Thyroid gland (tissue), 4 donors: Measurements from ENCODE around the gene PAFAH1B1. TPM values are rescaled to one million over a fixed set of nuclear protein-coding genes. Genes with fewer than 3 reads are reported as not detected.

Source experiments
- DNase-seq, 2 donors: peaks; one replicate each; pipeline ENCODE4 v3.0.0-alpha.2; 2019
- H3K27ac ChIP-seq, 3 donors: fragments of 200-600 bp; sonication (generic); 1 replicate in 2 of 3; 2 replicates in 1 of 3; pipeline ENCODE4 v1.5.1; 2016 to 2019; ENCODE audit warnings: mild to moderate bottlenecking in 1 of 3, moderate library complexity in 1 of 3
- H3K27me3 ChIP-seq: fragments of 200-600 bp; sonication (generic); one replicate; pipeline ENCODE4 v1.5.1; 2019
- H3K36me3 ChIP-seq, 2 donors: fragments of 200-600 bp; sonication (generic); one replicate each; pipeline ENCODE4 v1.5.1; 2016 to 2019
- H3K4me1 ChIP-seq, 2 donors: fragments of 200-600 bp; sonication (generic); one replicate each; pipeline ENCODE4 v1.5.1; 2017 to 2019
- H3K4me3 ChIP-seq, 3 donors: fragments of 200-600 bp; sonication (generic); replicated peaks in 1 of 3; 1 replicate in 2 of 3; 2 replicates in 1 of 3; pipeline ENCODE4 v1.5.1; 2016; ENCODE audit warnings: mild to moderate bottlenecking in 1 of 3
- H3K9me3 ChIP-seq: fragments of 200-600 bp; sonication (generic); one replicate; pipeline ENCODE4 v1.5.1; 2017
- CTCF ChIP-seq, 6 experiments: fragments of 200-600 bp in 3 of 6; fragments of 450-650 bp in 3 of 6; sonication (generic) in 3 of 6; IDR thresholded peaks; one replicate each; pipeline ENCODE4 v1.5.1; 2016 to 2019; ENCODE audit warnings: antibody characterized with exemption in 6 of 6, mild to moderate bottlenecking in 2 of 6, inconsistent platforms in 1 of 6, moderate library complexity in 1 of 6
- POLR2A ChIP-seq, 2 donors: fragments of 450-650 bp; IDR thresholded peaks; one replicate each; pipeline ENCODE4 v1.6.1; 2017; ENCODE audit warnings: antibody characterized with exemption in 2 of 2, mild to moderate bottlenecking in 2 of 2, moderate library complexity in 1 of 2
- WGBS, 2 donors: methylation state at CpG; one replicate each; pipeline ENCODE4 v1.1.5; 2017; 5-methylcytosine and 5-hydroxymethylcytosine counted together
- intact Hi-C: fragments of 100-400 bp; cut with DNase I; formaldehyde crosslinking; loops from one replicate; pipeline ENCODE4 v1.15.1; 2023
- total RNA-seq, 4 donors: library from RNA; depleted of rRNA; stranded (reverse); fragments of >200 nt; gene quantifications; one replicate each; pipeline ENCODE4 v1.2.3, GENCODE V29; 2016

Gene PAFAH1B1
- total RNA-seq, 4 donors from 2014 or later, result 102 to 184 (median 109) TPM

- peaks cover 7 to 8% of the 10 kb centered on the region in 2 donors for H3K4me1 ChIP-seq
- 90 to 95% methylated on average over 8 to 20 of the region's 20 CpGs for WGBS, 2 donors
- H3K27ac ChIP-seq, result no peak overlapping the region
- intact Hi-C loops, result loop anchor here (10.0 kb wide), 1 partner anchor 278 kb away; no protein-coding TSS in a partner anchor
- no peak overlapping the region for H3K4me3 ChIP-seq
- DNase-seq, result peak in 1 of 2 donors; percentile 1
- TF ChIP-seq CTCF (IDR thresholded peaks at IDR 0.05) (no peak), POLR2A (IDR thresholded peaks at IDR 0.05) (no peak)
- no peaks in the 10 kb centered on the region for H3K9me3 ChIP-seq
- peaks cover 37 to 40% of the 10 kb centered on the region in 2 donors for H3K36me3 ChIP-seq
- H3K27me3 ChIP-seq, result no peaks in the 10 kb centered on the region
These were observed 109.7 kb downstream of the PAFAH1B1 start for GRCh38 chr17:2703181-2703580.

GRCh38 chr17:2703606-2704005 lies 110.2 kb downstream of the PAFAH1B1 start:
- no peak overlapping the region for H3K4me3 ChIP-seq
- TF ChIP-seq POLR2A (IDR thresholded peaks at IDR 0.05), result no peak
- TF ChIP-seq CTCF (IDR thresholded peaks at IDR 0.05), result no peak
- no peaks in the 10 kb centered on the region for H3K9me3 ChIP-seq
- DNase-seq, result no peak
- intact Hi-C loops, result loop anchor here (10.0 kb wide), 1 partner anchor 279 kb away; no protein-coding TSS in a partner anchor
- H3K27ac ChIP-seq, result no peak overlapping the region
- H3K27me3 ChIP-seq, result no peaks in the 10 kb centered on the region
- H3K36me3 ChIP-seq, result peaks cover 33 to 36% of the 10 kb centered on the region in 2 donors
- peaks cover 10 to 12% of the 10 kb centered on the region in 2 donors for H3K4me1 ChIP-seq
- 92 to 93% methylated on average over 4 to 16 of the region's 16 CpGs for WGBS, 2 donors

- 87 to 90% methylated on average over 29 to 30 of the region's 38 CpGs for WGBS, 2 donors
- no peak for DNase-seq
- H3K27ac ChIP-seq, result no peak overlapping the region
- no peaks in the 10 kb centered on the region for H3K27me3 ChIP-seq
- peaks cover 33 to 36% of the 10 kb centered on the region in 2 donors for H3K36me3 ChIP-seq
- H3K4me1 ChIP-seq, result peaks cover 17 to 19% of the 10 kb centered on the region in 2 donors
- H3K4me3 ChIP-seq, result no peak overlapping the region
- TF ChIP-seq CTCF (IDR thresholded peaks at IDR 0.05) (no peak), POLR2A (IDR thresholded peaks at IDR 0.05) (no peak)
- intact Hi-C loops, result loop anchor here (10.0 kb wide), 1 partner anchor 279 kb away; no protein-coding TSS in a partner anchor
- no peaks in the 10 kb centered on the region for H3K9me3 ChIP-seq
These were observed 110.8 kb downstream of the PAFAH1B1 start for GRCh38 chr17:2704031-2704889.

GRCh38 chr17:2704890-2705248 lies 111.4 kb downstream of the PAFAH1B1 start:
- intact Hi-C loops, result loop anchor here (10.0 kb wide), 1 partner anchor 280 kb away; no protein-coding TSS in a partner anchor
- TF ChIP-seq POLR2A (IDR thresholded peaks at IDR 0.05), result no peak
- no peak for TF ChIP-seq CTCF (IDR thresholded peaks at IDR 0.05)
- no peak overlapping the region for H3K27ac ChIP-seq
- no peaks in the 10 kb centered on the region for H3K9me3 ChIP-seq
- 70 to 75% methylated on average over 4 of the region's 4 CpGs for WGBS, 2 donors
- no peak for DNase-seq
- H3K36me3 ChIP-seq, result peaks cover 33 to 34% of the 10 kb centered on the region in 2 donors
- no peaks in the 10 kb centered on the region for H3K27me3 ChIP-seq
- H3K4me3 ChIP-seq, result no peak overlapping the region
- H3K4me1 ChIP-seq, result peaks cover 23 to 25% of the 10 kb centered on the region in 2 donors

GRCh38 chr17:2705263-2705662 lies 111.8 kb downstream of the PAFAH1B1 start:
- Histone ChIP-seq H3K9me3 (no peaks in the 10 kb centered on the region), H3K4me1 (peaks cover 27 to 29% of the 10 kb centered on the region in 2 donors), H3K4me3 (no peak overlapping the region), H3K36me3 (peaks cover 30% of the 10 kb centered on the region in 2 donors), H3K27ac (no peak overlapping the region), H3K27me3 (no peaks in the 10 kb centered on the region)
- intact Hi-C loops, result loop anchor here (10.0 kb wide), 1 partner anchor 280 kb away; no protein-coding TSS in a partner anchor
- TF ChIP-seq CTCF (IDR thresholded peaks at IDR 0.05) (no peak), POLR2A (IDR thresholded peaks at IDR 0.05) (no peak)
- 87 to 88% methylated on average over 6 to 7 of the region's 7 CpGs for WGBS, 2 donors
- no peak for DNase-seq
